Lower lobe of right lung (tissue), 2 donors: ENCODE data around the gene EEF1A1. TPM values are rescaled to one million over a fixed set of nuclear protein-coding genes. Genes with fewer than 3 reads are reported as not detected.

Experiments
- ATAC-seq, 2 donors: fragments of 200-7000 bp; cut with Tn5 transposase; one replicate each; pipeline ENCODE4 v1.9.1; 2020 to 2022; ENCODE audit warnings: mild to moderate bottlenecking in 2 of 2, moderate library complexity in 2 of 2
- DNase-seq: peaks from one replicate; pipeline ENCODE4 v3.0.0-alpha.2; 2020
- H3K27ac ChIP-seq: fragments of 200-600 bp; one replicate; pipeline ENCODE4 v1.8.0; 2022
- H3K27me3 ChIP-seq: fragments of 200-600 bp; one replicate; pipeline ENCODE4 v1.8.0; 2022; ENCODE audit warnings: low read depth
- H3K36me3 ChIP-seq: fragments of 200-600 bp; one replicate; pipeline ENCODE4 v1.8.0; 2022; ENCODE audit warnings: mild to moderate bottlenecking
- H3K4me1 ChIP-seq: fragments of 200-600 bp; one replicate; pipeline ENCODE4 v1.8.0; 2022
- H3K4me3 ChIP-seq: fragments of 200-600 bp; one replicate; pipeline ENCODE4 v1.8.0; 2022; ENCODE audit warnings: mild to moderate bottlenecking
- H3K9me3 ChIP-seq: fragments of 200-600 bp; one replicate; pipeline ENCODE4 v1.8.0; 2022
- CTCF ChIP-seq: fragments of 200-600 bp; IDR thresholded peaks from one replicate; pipeline ENCODE4 v1.8.0; 2022; ENCODE audit warnings: antibody characterized with exemption, mild to moderate bottlenecking
- intact Hi-C: fragments of 100-400 bp; cut with DNase I; formaldehyde crosslinking; loops from one replicate; pipeline ENCODE4 v1.11.0; 2022
- total RNA-seq: library from RNA; stranded (reverse); fragmentation: NEBNext Ultra II Directional; extraction: Animal tissue kit (Norgen Biotek cat#: 25700); gene quantifications from one replicate; pipeline ENCODE4 v1.2.1, GENCODE V29; 2021
- donor health status: DM: no; HTN: yes; CAD: no; lungs with severe emphysema.

The EEF1A1 gene
- total RNA-seq, 1 donor from 2014 or later = 9,415 TPM

- H3K27ac ChIP-seq = no peak overlapping the region
- DNase-seq = no peak
- no peak for ATAC-seq
- H3K4me1 ChIP-seq = no peaks in the 10 kb centered on the region
- H3K4me3 ChIP-seq = no peak overlapping the region
- H3K27me3 ChIP-seq = no peaks in the 10 kb centered on the region
- no peaks in the 10 kb centered on the region for H3K9me3 ChIP-seq
- intact Hi-C loops = no loop called here
- TF ChIP-seq CTCF = no peak
- H3K36me3 ChIP-seq = peaks cover 98% of the 10 kb centered on the region
These were observed 36.4 kb downstream of the EEF1A1 start for GRCh38 chr6:73484438-73484837.

- intact Hi-C loops = no loop called here
- Histone ChIP-seq H3K4me1 (no peaks in the 10 kb centered on the region), H3K36me3 (peaks cover 96% of the 10 kb centered on the region), H3K4me3 (no peak overlapping the region), H3K9me3 (no peaks in the 10 kb centered on the region), H3K27me3 (no peaks in the 10 kb centered on the region), H3K27ac (no peak overlapping the region)
- no peak for DNase-seq
- no peak for TF ChIP-seq CTCF
- ATAC-seq = no peak
These were observed 38.9 kb downstream of the EEF1A1 start for GRCh38 chr6:73481969-73482368.

- Histone ChIP-seq H3K4me1 (no peaks in the 10 kb centered on the region), H3K27ac (no peak overlapping the region), H3K4me3 (no peak overlapping the region), H3K36me3 (peaks cover 96% of the 10 kb centered on the region), H3K9me3 (no peaks in the 10 kb centered on the region), H3K27me3 (no peaks in the 10 kb centered on the region)
- intact Hi-C loops = no loop called here
- DNase-seq = no peak
- TF ChIP-seq CTCF = no peak
- no peak for ATAC-seq
These were observed 43.4 kb downstream of the EEF1A1 start for GRCh38 chr6:73477407-73477806.

- no peak for TF ChIP-seq CTCF
- no peak for ATAC-seq
- Histone ChIP-seq H3K4me1 (no peaks in the 10 kb centered on the region), H3K36me3 (peaks cover 96% of the 10 kb centered on the region), H3K27me3 (no peaks in the 10 kb centered on the region), H3K27ac (no peak overlapping the region), H3K9me3 (no peaks in the 10 kb centered on the region), H3K4me3 (no peak overlapping the region)
- intact Hi-C loops = no loop called here
- no peak for DNase-seq
These were observed 44.1 kb downstream of the EEF1A1 start for GRCh38 chr6:73476723-73477122.

- no peak for TF ChIP-seq CTCF
- DNase-seq (no peak), ATAC-seq (no peak)
- Histone ChIP-seq H3K27ac (no peak overlapping the region), H3K9me3 (no peaks in the 10 kb centered on the region), H3K4me1 (no peaks in the 10 kb centered on the region), H3K4me3 (peak overlapping the region; percentile 27), H3K36me3 (peaks cover 100% of the 10 kb centered on the region), H3K27me3 (no peaks in the 10 kb centered on the region)
- intact Hi-C loops = no loop called here
These were observed 49.0 kb downstream of the EEF1A1 start for GRCh38 chr6:73471686-73472290.

Other genes with a start within 250 kb of the EEF1A1 start
- not detected for gene DPPA5, start 166.8 kb downstream of the EEF1A1 start, total RNA-seq
- not detected for gene KHDC3L, start 158.4 kb downstream of the EEF1A1 start, total RNA-seq
- not detected for gene OOEP, start 151.1 kb downstream of the EEF1A1 start, total RNA-seq
- 1.9 TPM for gene DDX43, start 126.2 kb downstream of the EEF1A1 start, total RNA-seq
- gene CGAS, start 68.7 kb downstream of the EEF1A1 start, total RNA-seq = 10.4 TPM
- gene MTO1, start 59.3 kb downstream of the EEF1A1 start, total RNA-seq = 25.7 TPM
- gene SLC17A5, start 133.0 kb upstream of the EEF1A1 start, total RNA-seq = 25.9 TPM
- gene CD109, start 175.2 kb upstream of the EEF1A1 start, total RNA-seq = 25.0 TPM